HG03097 (cell line): Measurements from ENCODE around the gene ZNF358.

Experiments used
- ATAC-seq: cut with Tn5 transposase; IDR thresholded peaks from one replicate; pipeline ENCODE4 v1.9.1; 2021; ENCODE audit not compliant: unreplicated experiment, low FRiP score

The ZNF358 gene

GRCh38 chr19:7519361-7520130 is 3.6 kb downstream of the ZNF358 start:
- ATAC-seq: no peak

GRCh38 chr19:7520131-7521051 is 4.5 kb downstream of the ZNF358 start:
- ATAC-seq: no peak

GRCh38 chr19:7521551-7522071 is 5.7 kb downstream of the ZNF358 start:
- no peak for ATAC-seq

- ATAC-seq: peak; percentile 78
Observed at GRCh38 chr19:7522072-7522922, 6.4 kb downstream of the ZNF358 start, which contains the start of gene MCOLN1. TSS of gene MCOLN1 (plus strand) at chr19:7522624. CDS start at chr19:7522751, 127 bp downstream.

GRCh38 chr19:7522923-7523667 is 7.2 kb downstream of the ZNF358 start:
- no peak for ATAC-seq

- ATAC-seq: no peak
Observed at GRCh38 chr19:7524523-7524922, 8.6 kb downstream of the ZNF358 start.

- ATAC-seq: no peak
Observed at GRCh38 chr19:7524992-7525739, 9.3 kb downstream of the ZNF358 start.

- no peak for ATAC-seq
Observed at GRCh38 chr19:7526059-7526929, 10.4 kb downstream of the ZNF358 start.

GRCh38 chr19:7527516-7528191 is 11.8 kb downstream of the ZNF358 start:
- ATAC-seq: no peak

GRCh38 chr19:7528192-7528519 is 12.3 kb downstream of the ZNF358 start:
- no peak for ATAC-seq

- ATAC-seq: no peak
Observed at GRCh38 chr19:7528522-7529245, 12.8 kb downstream of the ZNF358 start.

- no peak for ATAC-seq
Observed at GRCh38 chr19:7529246-7529600, 13.3 kb downstream of the ZNF358 start.

GRCh38 chr19:7529610-7530490 is 13.9 kb downstream of the ZNF358 start:
- no peak for ATAC-seq

GRCh38 chr19:7533281-7533885 is 17.5 kb downstream of the ZNF358 start:
- ATAC-seq: no peak

GRCh38 chr19:7533925-7534480 is 18.1 kb downstream of the ZNF358 start:
- peak; percentile 30 for ATAC-seq
